Duodenal mucosa (tissue), 2 donors: Measurements from ENCODE around the gene BBS5.
A peak's percentile ranks its signal among the peaks of the same experiment; 100 is the strongest.

Source experiments
- H3K27ac ChIP-seq: one replicate; pipeline ENCODE4 v1.7.0; 2013; ENCODE audit warnings: low read depth, low read length
- H3K27me3 ChIP-seq, 2 donors: one replicate each; pipeline ENCODE4 v1.7.0; 2013; ENCODE audit warnings: low read length in 2 of 2, control low read depth in 1 of 2; ENCODE audit not compliant: insufficient read depth in 2 of 2, control insufficient read depth in 1 of 2
- H3K36me3 ChIP-seq, 2 donors: one replicate each; pipeline ENCODE4 v1.7.0; 2013; ENCODE audit warnings: low read length in 2 of 2, control low read depth in 1 of 2; ENCODE audit not compliant: insufficient read depth in 2 of 2, control insufficient read depth in 1 of 2
- H3K4me1 ChIP-seq, 2 donors: one replicate each; pipeline ENCODE4 v1.7.0; 2013; ENCODE audit warnings: low read length in 2 of 2, control low read depth in 1 of 2; ENCODE audit not compliant: insufficient read depth in 2 of 2, control insufficient read depth in 1 of 2
- H3K4me3 ChIP-seq, 2 donors: one replicate each; pipeline ENCODE4 v1.7.0; 2013; ENCODE audit warnings: low read length in 2 of 2, low read depth in 1 of 2
- H3K9ac ChIP-seq, 2 donors: one replicate each; pipeline ENCODE4 v1.7.0; 2013; ENCODE audit warnings: low read length in 2 of 2, low read depth in 1 of 2
- H3K9me3 ChIP-seq, 2 donors: one replicate each; pipeline ENCODE4 v1.7.0; 2013; ENCODE audit warnings: low read length in 2 of 2, control low read depth in 1 of 2; ENCODE audit not compliant: control insufficient read depth in 1 of 2

Gene BBS5

DNA sequence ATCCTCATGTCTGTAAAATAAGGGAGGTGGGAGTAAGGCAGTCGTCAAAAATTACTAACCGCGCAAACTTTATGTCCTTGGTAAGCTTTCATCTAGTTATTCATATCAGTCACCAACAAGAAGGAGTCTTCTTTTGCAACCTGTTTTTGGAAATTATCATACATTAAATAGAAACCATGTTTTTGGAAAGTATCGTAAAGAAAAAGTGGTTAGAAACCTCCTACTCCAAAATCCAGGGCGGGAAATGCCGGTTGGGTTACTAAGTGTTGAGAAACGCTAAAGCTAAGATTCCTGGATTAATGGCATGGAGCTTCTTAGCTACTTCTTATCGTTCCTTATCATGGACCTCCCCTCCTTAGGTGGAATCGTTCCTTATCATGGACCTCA is 778 bp downstream of the BBS5 start:
- H3K4me1 ChIP-seq = peaks cover 4 to 7% of the 10 kb centered on the region in 2 donors
- H3K4me3 ChIP-seq = peak overlapping the region; percentile 72 to 85
- no peak overlapping the region for H3K27ac ChIP-seq
- no peaks in the 10 kb centered on the region for H3K9me3 ChIP-seq
- H3K36me3 ChIP-seq = peaks cover 4 to 7% of the 10 kb centered on the region in 2 donors
- peak overlapping the region; percentile 62 to 73 for H3K9ac ChIP-seq
- no peaks in the 10 kb centered on the region for H3K27me3 ChIP-seq

- H3K36me3 ChIP-seq = peaks cover 4 to 7% of the 10 kb centered on the region in 2 donors
Observed at GRCh38 chr2:169485650-169486138, 6.4 kb downstream of the BBS5 start.

DNA sequence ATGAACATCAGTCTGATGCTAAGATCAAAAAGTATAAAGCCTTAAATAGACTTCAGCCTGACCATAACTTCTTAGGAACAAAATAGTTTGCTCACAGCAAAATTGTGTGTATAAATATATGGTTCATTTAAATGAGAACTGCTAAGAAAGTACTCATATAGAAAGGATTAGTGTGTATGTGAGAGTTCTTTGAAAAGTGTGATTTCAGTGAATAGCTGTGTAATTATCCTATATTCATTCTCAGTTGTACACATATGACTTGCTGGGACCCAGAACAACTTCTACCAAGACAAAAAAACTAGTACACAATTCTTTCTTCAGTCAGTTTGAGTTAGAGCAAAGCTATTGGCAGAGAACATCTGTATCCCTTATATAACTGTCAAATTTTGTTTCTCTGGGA is 7.2 kb downstream of the BBS5 start:
- no peaks in the 10 kb centered on the region for H3K9me3 ChIP-seq
- H3K27me3 ChIP-seq = no peaks in the 10 kb centered on the region
- H3K36me3 ChIP-seq = peaks cover 4 to 7% of the 10 kb centered on the region in 2 donors
- H3K9ac ChIP-seq = no peak overlapping the region
- no peak overlapping the region for H3K27ac ChIP-seq
- H3K4me3 ChIP-seq = no peak overlapping the region
- H3K4me1 ChIP-seq = no peaks in the 10 kb centered on the region

More at GRCh38 chr2:169485650-169486138, 6.4 kb downstream of the BBS5 start:
- no peaks in the 10 kb centered on the region for H3K27me3 ChIP-seq
- H3K4me1 ChIP-seq = no peaks in the 10 kb centered on the region
- H3K27ac ChIP-seq = no peak overlapping the region
- no peak overlapping the region for H3K9ac ChIP-seq
- H3K9me3 ChIP-seq = no peaks in the 10 kb centered on the region
- no peak overlapping the region for H3K4me3 ChIP-seq

DNA sequence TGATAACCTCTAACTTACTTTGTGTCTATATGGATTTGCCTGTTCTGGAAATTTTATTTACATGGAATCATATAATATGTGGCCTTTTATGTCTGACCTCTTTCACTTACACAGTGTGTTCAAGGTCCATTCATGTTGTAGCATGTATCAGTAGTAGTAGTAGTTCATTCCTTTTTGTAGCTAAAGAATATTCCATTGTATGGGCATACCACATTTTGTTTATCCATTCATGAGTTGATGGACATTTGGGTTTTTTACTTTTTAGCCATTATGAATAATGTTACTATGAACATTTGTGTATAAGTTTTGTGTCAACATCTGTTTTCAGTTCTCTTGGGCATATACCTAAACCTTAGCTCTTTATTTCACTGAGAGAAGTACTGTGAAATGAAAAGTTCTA is 11.5 kb downstream of the BBS5 start:
- Histone ChIP-seq H3K4me3 (no peak overlapping the region), H3K27ac (no peak overlapping the region), H3K9me3 (no peaks in the 10 kb centered on the region), H3K36me3 (no peaks in the 10 kb centered on the region), H3K4me1 (peaks cover 0 to 10% of the 10 kb centered on the region in 2 donors), H3K27me3 (no peaks in the 10 kb centered on the region), H3K9ac (no peak overlapping the region)

- Histone ChIP-seq H3K36me3 (no peaks in the 10 kb centered on the region), H3K4me3 (no peak overlapping the region), H3K4me1 (peaks cover 0 to 10% of the 10 kb centered on the region in 2 donors), H3K27me3 (no peaks in the 10 kb centered on the region), H3K9me3 (no peaks in the 10 kb centered on the region), H3K27ac (no peak overlapping the region), H3K9ac (no peak overlapping the region)
Observed at GRCh38 chr2:169491378-169491777, 12.1 kb downstream of the BBS5 start.

DNA sequence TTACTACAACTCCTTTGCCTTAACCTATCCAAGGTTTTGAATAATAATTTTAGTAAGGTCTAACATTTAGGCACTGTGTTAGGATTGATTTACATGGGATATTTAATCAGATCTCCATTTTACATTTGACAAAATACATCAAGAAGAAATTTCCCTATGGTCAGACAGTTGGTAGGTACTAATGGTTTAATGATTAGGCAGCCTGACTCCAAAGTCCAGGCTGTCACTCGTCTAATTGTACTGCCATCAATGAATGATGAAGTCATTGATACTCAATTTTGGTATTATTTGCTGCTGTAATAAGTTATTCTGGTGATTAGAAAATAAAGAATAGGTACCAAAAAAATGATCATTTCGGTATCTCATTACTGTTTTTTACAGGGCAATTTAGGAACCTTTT is 14.1 kb downstream of the BBS5 start:
- Histone ChIP-seq H3K4me3 (no peak overlapping the region), H3K9ac (no peak overlapping the region), H3K36me3 (no peaks in the 10 kb centered on the region), H3K4me1 (peaks cover 0 to 10% of the 10 kb centered on the region in 2 donors), H3K27me3 (no peaks in the 10 kb centered on the region), H3K9me3 (no peaks in the 10 kb centered on the region), H3K27ac (no peak overlapping the region)

DNA sequence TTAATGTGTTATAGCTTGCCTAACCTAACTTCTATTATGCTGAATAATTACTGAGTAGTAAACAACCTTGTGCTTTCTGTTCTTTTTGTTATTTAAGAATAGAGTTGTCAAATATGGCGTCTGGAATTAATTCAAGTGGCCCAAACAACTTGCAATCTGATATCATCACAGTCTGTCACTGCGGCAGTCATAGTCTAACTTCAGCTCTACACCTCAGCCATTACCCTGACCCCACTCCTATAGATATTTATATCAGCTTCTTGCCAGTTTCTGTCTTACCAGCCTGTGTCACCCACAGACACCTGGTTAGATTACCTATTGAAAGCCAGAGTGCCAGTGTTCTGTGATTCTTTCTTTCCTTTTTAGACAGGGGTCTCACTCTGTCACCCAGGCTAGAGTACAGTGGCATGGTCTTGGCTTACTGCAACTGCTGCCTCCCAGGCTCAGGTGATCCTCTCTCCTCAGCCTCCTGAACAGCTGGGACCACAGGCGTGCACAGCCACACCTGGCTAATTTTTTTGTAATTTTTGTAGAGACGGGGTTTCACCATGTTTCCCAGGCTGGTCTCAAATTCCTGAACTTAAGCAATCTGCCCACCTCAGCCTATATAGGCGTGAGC is 16.1 kb downstream of the BBS5 start:
- Histone ChIP-seq H3K36me3 (peaks cover 0 to 4% of the 10 kb centered on the region in 2 donors), H3K4me1 (peaks cover 0 to 10% of the 10 kb centered on the region in 2 donors), H3K9ac (no peak overlapping the region), H3K4me3 (no peak overlapping the region), H3K27ac (no peak overlapping the region), H3K9me3 (no peaks in the 10 kb centered on the region), H3K27me3 (no peaks in the 10 kb centered on the region)

- no peaks in the 10 kb centered on the region for H3K9me3 ChIP-seq
- no peak overlapping the region for H3K4me3 ChIP-seq
- no peak overlapping the region for H3K9ac ChIP-seq
- no peaks in the 10 kb centered on the region for H3K27me3 ChIP-seq
- H3K36me3 ChIP-seq = peaks cover 0 to 5% of the 10 kb centered on the region in 2 donors
- H3K27ac ChIP-seq = no peak overlapping the region
- H3K4me1 ChIP-seq = peaks cover 0 to 11% of the 10 kb centered on the region in 2 donors
Observed at GRCh38 chr2:169504651-169505050, 25.4 kb downstream of the BBS5 start.

- Histone ChIP-seq H3K27ac (no peak overlapping the region), H3K4me1 (peaks cover 0 to 14% of the 10 kb centered on the region in 2 donors), H3K4me3 (no peak overlapping the region)
Observed at GRCh38 chr2:169507698-169508097, 28.4 kb downstream of the BBS5 start.

GRCh38 chr2:169509298-169509885 is 30.1 kb downstream of the BBS5 start, which contains the start of gene KLHL41:
Gene KLHL41 (plus strand): TSS chr2:169509702. CDS start chr2:169509779, 77 bp downstream.
- no peak within 1 kb of the TSS for H3K9ac ChIP-seq
- H3K27ac ChIP-seq = no peak within 1 kb of the TSS
- H3K36me3 ChIP-seq = no peaks in the 10 kb centered on the region
- H3K9me3 ChIP-seq = no peaks in the 10 kb centered on the region
- H3K4me3 ChIP-seq = no peak within 1 kb of the TSS
- H3K4me1 ChIP-seq = peaks cover 0 to 14% of the 10 kb centered on the region in 2 donors
- no peaks in the 10 kb centered on the region for H3K27me3 ChIP-seq

More at GRCh38 chr2:169507698-169508097, 28.4 kb downstream of the BBS5 start:
- Histone ChIP-seq H3K9me3 (no peaks in the 10 kb centered on the region), H3K9ac (no peak overlapping the region), H3K36me3 (no peaks in the 10 kb centered on the region), H3K27me3 (no peaks in the 10 kb centered on the region)
